ENCODE data around the gene HSPB2.

Gene HSPB2

GRCh38 chr11:111944651-111945051, 32.1 kb downstream of the HSPB2 start:
- DNase-seq (ENCODE audit: low read depth), result peak; percentile 86
- no peak overlapping the region for H3K4me3 ChIP-seq (ENCODE audit: low read length)
- no peak for TF ChIP-seq CTCF (IDR thresholded peaks at IDR 0.05; ENCODE audit: insufficient read depth, low read depth, low read length, missing control alignments)

GRCh38 chr11:111945198-111945597, 32.7 kb downstream of the HSPB2 start:
- DNase-seq (ENCODE audit: low read depth), result no peak
- H3K4me3 ChIP-seq (ENCODE audit: low read length), result no peak overlapping the region
- TF ChIP-seq CTCF (IDR thresholded peaks at IDR 0.05; ENCODE audit: insufficient read depth, low read depth, low read length, missing control alignments), result no peak

- TF ChIP-seq CTCF (IDR thresholded peaks at IDR 0.05; ENCODE audit: insufficient read depth, low read depth, low read length, missing control alignments), result no peak
- no peak overlapping the region for H3K4me3 ChIP-seq (ENCODE audit: low read length)
Observed at GRCh38 chr11:111946499-111946898, 34.0 kb downstream of the HSPB2 start.

GRCh38 chr11:111947143-111947542, 34.6 kb downstream of the HSPB2 start:
- no peak overlapping the region for H3K4me3 ChIP-seq (ENCODE audit: low read length)
- no peak for TF ChIP-seq CTCF (IDR thresholded peaks at IDR 0.05; ENCODE audit: insufficient read depth, low read depth, low read length, missing control alignments)
- DNase-seq (ENCODE audit: low read depth), result no peak

More at GRCh38 chr11:111946499-111946898, 34.0 kb downstream of the HSPB2 start:
- DNase-seq (ENCODE audit: low read depth), result no peak

GRCh38 chr11:111949519-111950426, 37.2 kb downstream of the HSPB2 start:
- H3K4me3 ChIP-seq (ENCODE audit: low read length), result no peak overlapping the region
- no peak for DNase-seq (ENCODE audit: low read depth)
- TF ChIP-seq CTCF (IDR thresholded peaks at IDR 0.05; ENCODE audit: insufficient read depth, low read depth, low read length, missing control alignments), result no peak

- no peak for DNase-seq (ENCODE audit: low read depth)
- TF ChIP-seq CTCF (IDR thresholded peaks at IDR 0.05; ENCODE audit: insufficient read depth, low read depth, low read length, missing control alignments), result no peak
- H3K4me3 ChIP-seq (ENCODE audit: low read length), result no peak overlapping the region
Observed at GRCh38 chr11:111951565-111951964, 39.0 kb downstream of the HSPB2 start.

GRCh38 chr11:111954154-111954553, 41.6 kb downstream of the HSPB2 start:
- no peak for DNase-seq (ENCODE audit: low read depth)
- no peak for TF ChIP-seq CTCF (IDR thresholded peaks at IDR 0.05; ENCODE audit: insufficient read depth, low read depth, low read length, missing control alignments)
- H3K4me3 ChIP-seq (ENCODE audit: low read length), result no peak overlapping the region
